Activated naive CD4-positive, alpha-beta T cell treated with anti-CD3 and anti-CD28 coated beads, Interleukin-2, amount 50 U/mL, for 24 hours (primary cell): Measurements from ENCODE around the gene P2RX5.

Experiments used
- H3K27ac Mint-ChIP-seq: one replicate; pipeline ENCODE4 v1.8.0; 2021; ENCODE audit warnings: mild to moderate bottlenecking, mixed read lengths
- H3K27me3 Mint-ChIP-seq: one replicate; pipeline ENCODE4 v1.8.0; 2021; ENCODE audit warnings: mixed read lengths
- H3K36me3 Mint-ChIP-seq: one replicate; pipeline ENCODE4 v1.8.0; 2021; ENCODE audit warnings: mixed read lengths
- H3K4me1 Mint-ChIP-seq: one replicate; pipeline ENCODE4 v1.8.0; 2021; ENCODE audit warnings: mixed read lengths
- H3K4me3 Mint-ChIP-seq: one replicate; pipeline ENCODE4 v1.8.0; 2021; ENCODE audit warnings: mild to moderate bottlenecking, mixed read lengths
- H3K9me3 Mint-ChIP-seq: one replicate; pipeline ENCODE4 v1.8.0; 2021; ENCODE audit warnings: mixed read lengths

Gene P2RX5

GRCh38 chr17:3695129-3695722, 729 bp downstream of the P2RX5 start:
- H3K4me1 Mint-ChIP-seq: peaks cover 18% of the 10 kb centered on the region
- no peaks in the 10 kb centered on the region for H3K9me3 Mint-ChIP-seq
- no peak overlapping the region for H3K27ac Mint-ChIP-seq
- H3K4me3 Mint-ChIP-seq: peak overlapping the region; percentile 76
- H3K27me3 Mint-ChIP-seq: no peaks in the 10 kb centered on the region
- no peaks in the 10 kb centered on the region for H3K36me3 Mint-ChIP-seq

GRCh38 chr17:3693829-3694231, 2.1 kb downstream of the P2RX5 start:
- no peaks in the 10 kb centered on the region for H3K36me3 Mint-ChIP-seq
- H3K27me3 Mint-ChIP-seq: no peaks in the 10 kb centered on the region
- H3K27ac Mint-ChIP-seq: peak overlapping the region; percentile 11
- peak overlapping the region; percentile 60 for H3K4me3 Mint-ChIP-seq
- H3K4me1 Mint-ChIP-seq: peaks cover 18% of the 10 kb centered on the region
- no peaks in the 10 kb centered on the region for H3K9me3 Mint-ChIP-seq

GRCh38 chr17:3693141-3693540, 2.8 kb downstream of the P2RX5 start:
- H3K27ac Mint-ChIP-seq: no peak overlapping the region
- peaks cover 18% of the 10 kb centered on the region for H3K4me1 Mint-ChIP-seq
- H3K36me3 Mint-ChIP-seq: no peaks in the 10 kb centered on the region
- peak overlapping the region; percentile 19 for H3K4me3 Mint-ChIP-seq
- no peaks in the 10 kb centered on the region for H3K27me3 Mint-ChIP-seq
- no peaks in the 10 kb centered on the region for H3K9me3 Mint-ChIP-seq

- Mint-ChIP-seq H3K4me1 (peaks cover 18% of the 10 kb centered on the region), H3K27ac (no peak overlapping the region), H3K9me3 (no peaks in the 10 kb centered on the region), H3K27me3 (no peaks in the 10 kb centered on the region), H3K36me3 (no peaks in the 10 kb centered on the region), H3K4me3 (no peak overlapping the region)
Observed at GRCh38 chr17:3692346-3692745, 3.6 kb downstream of the P2RX5 start.

- no peaks in the 10 kb centered on the region for H3K36me3 Mint-ChIP-seq
- H3K4me1 Mint-ChIP-seq: peaks cover 18% of the 10 kb centered on the region
- no peaks in the 10 kb centered on the region for H3K9me3 Mint-ChIP-seq
- H3K27ac Mint-ChIP-seq: no peak overlapping the region
- H3K4me3 Mint-ChIP-seq: no peak overlapping the region
- H3K27me3 Mint-ChIP-seq: no peaks in the 10 kb centered on the region
Observed at GRCh38 chr17:3691617-3692067, 4.3 kb downstream of the P2RX5 start.

GRCh38 chr17:3690094-3690715, 5.8 kb downstream of the P2RX5 start:
- peaks cover 18% of the 10 kb centered on the region for H3K4me1 Mint-ChIP-seq
- peak overlapping the region; percentile 23 for H3K27ac Mint-ChIP-seq
- H3K4me3 Mint-ChIP-seq: no peak overlapping the region

GRCh38 chr17:3689262-3690093, 6.5 kb downstream of the P2RX5 start:
- H3K9me3 Mint-ChIP-seq: no peaks in the 10 kb centered on the region
- no peak overlapping the region for H3K4me3 Mint-ChIP-seq
- H3K27ac Mint-ChIP-seq: no peak overlapping the region
- no peaks in the 10 kb centered on the region for H3K27me3 Mint-ChIP-seq
- H3K36me3 Mint-ChIP-seq: no peaks in the 10 kb centered on the region
- peaks cover 14% of the 10 kb centered on the region for H3K4me1 Mint-ChIP-seq

More at GRCh38 chr17:3690094-3690715, 5.8 kb downstream of the P2RX5 start:
- H3K36me3 Mint-ChIP-seq: no peaks in the 10 kb centered on the region
- H3K27me3 Mint-ChIP-seq: no peaks in the 10 kb centered on the region
- H3K9me3 Mint-ChIP-seq: no peaks in the 10 kb centered on the region

- H3K4me3 Mint-ChIP-seq: no peak overlapping the region
- no peaks in the 10 kb centered on the region for H3K27me3 Mint-ChIP-seq
- no peaks in the 10 kb centered on the region for H3K9me3 Mint-ChIP-seq
- H3K36me3 Mint-ChIP-seq: no peaks in the 10 kb centered on the region
- no peak overlapping the region for H3K27ac Mint-ChIP-seq
- peaks cover 8% of the 10 kb centered on the region for H3K4me1 Mint-ChIP-seq
Observed at GRCh38 chr17:3688852-3689261, 7.1 kb downstream of the P2RX5 start.

- Mint-ChIP-seq H3K4me3 (no peak overlapping the region), H3K36me3 (no peaks in the 10 kb centered on the region), H3K9me3 (no peaks in the 10 kb centered on the region), H3K27ac (no peak overlapping the region), H3K4me1 (peaks cover 5% of the 10 kb centered on the region), H3K27me3 (no peaks in the 10 kb centered on the region)
Observed at GRCh38 chr17:3688027-3688553, 7.9 kb downstream of the P2RX5 start.

- H3K9me3 Mint-ChIP-seq: no peaks in the 10 kb centered on the region
- no peaks in the 10 kb centered on the region for H3K36me3 Mint-ChIP-seq
- H3K4me1 Mint-ChIP-seq: peaks cover 16% of the 10 kb centered on the region
- no peak overlapping the region for H3K4me3 Mint-ChIP-seq
- H3K27me3 Mint-ChIP-seq: no peaks in the 10 kb centered on the region
- H3K27ac Mint-ChIP-seq: no peak overlapping the region
Observed at GRCh38 chr17:3685174-3685573, 10.8 kb downstream of the P2RX5 start.

GRCh38 chr17:3683054-3683511, 12.9 kb downstream of the P2RX5 start:
- Mint-ChIP-seq H3K36me3 (no peaks in the 10 kb centered on the region), H3K4me3 (no peak overlapping the region), H3K4me1 (peaks cover 16% of the 10 kb centered on the region), H3K9me3 (no peaks in the 10 kb centered on the region), H3K27me3 (no peaks in the 10 kb centered on the region), H3K27ac (no peak overlapping the region)

- H3K4me1 Mint-ChIP-seq: peaks cover 16% of the 10 kb centered on the region
- H3K36me3 Mint-ChIP-seq: no peaks in the 10 kb centered on the region
- H3K27ac Mint-ChIP-seq: peak overlapping the region; percentile 30
- H3K27me3 Mint-ChIP-seq: no peaks in the 10 kb centered on the region
- no peaks in the 10 kb centered on the region for H3K9me3 Mint-ChIP-seq
- no peak overlapping the region for H3K4me3 Mint-ChIP-seq
Observed at GRCh38 chr17:3682033-3682432, 13.9 kb downstream of the P2RX5 start.

- Mint-ChIP-seq H3K4me1 (peaks cover 16% of the 10 kb centered on the region), H3K4me3 (no peak overlapping the region), H3K27ac (no peak overlapping the region), H3K27me3 (no peaks in the 10 kb centered on the region), H3K36me3 (no peaks in the 10 kb centered on the region), H3K9me3 (no peaks in the 10 kb centered on the region)
Observed at GRCh38 chr17:3681565-3681964, 14.4 kb downstream of the P2RX5 start.

GRCh38 chr17:3681057-3681456, 14.9 kb downstream of the P2RX5 start:
- H3K9me3 Mint-ChIP-seq: no peaks in the 10 kb centered on the region

GRCh38 chr17:3679531-3680126, 16.3 kb downstream of the P2RX5 start:
- H3K27ac Mint-ChIP-seq: no peak overlapping the region
- no peaks in the 10 kb centered on the region for H3K36me3 Mint-ChIP-seq

More at GRCh38 chr17:3681057-3681456, 14.9 kb downstream of the P2RX5 start:
- Mint-ChIP-seq H3K36me3 (no peaks in the 10 kb centered on the region), H3K27me3 (no peaks in the 10 kb centered on the region), H3K4me1 (peaks cover 16% of the 10 kb centered on the region), H3K4me3 (no peak overlapping the region), H3K27ac (no peak overlapping the region)

More at GRCh38 chr17:3679531-3680126, 16.3 kb downstream of the P2RX5 start:
- Mint-ChIP-seq H3K4me1 (peaks cover 16% of the 10 kb centered on the region), H3K4me3 (no peak overlapping the region), H3K9me3 (no peaks in the 10 kb centered on the region), H3K27me3 (no peaks in the 10 kb centered on the region)
